Prostate gland (tissue), 2 donors: Measurements from ENCODE around the gene L3MBTL4.

ENCODE experiments used
- POLR2A ChIP-seq: fragments of 450-650 bp; IDR thresholded peaks from one replicate; pipeline ENCODE4 v1.6.1; 2016; ENCODE audit warnings: antibody characterized with exemption, mild to moderate bottlenecking
- POLR2AphosphoS5 ChIP-seq: sonication (generic); formaldehyde crosslinking; IDR thresholded peaks from one replicate; pipeline ENCODE4 v1.6.1; 2017; ENCODE audit warnings: antibody characterized with exemption
- TF ChIP-seq, protein P1 (sequence below), 4 experiments: fragments of 200-600 bp in 2 of 4; fragments of 450-650 bp in 2 of 4; sonication (generic) in 2 of 4; IDR thresholded peaks; 1 replicate in 3 of 4; 2 replicates in 1 of 4; pipeline ENCODE4 v1.5.1; 2016 to 2019; ENCODE audit warnings: antibody characterized with exemption in 4 of 4, mild to moderate bottlenecking in 2 of 4, moderate library complexity in 2 of 4

DNA sequence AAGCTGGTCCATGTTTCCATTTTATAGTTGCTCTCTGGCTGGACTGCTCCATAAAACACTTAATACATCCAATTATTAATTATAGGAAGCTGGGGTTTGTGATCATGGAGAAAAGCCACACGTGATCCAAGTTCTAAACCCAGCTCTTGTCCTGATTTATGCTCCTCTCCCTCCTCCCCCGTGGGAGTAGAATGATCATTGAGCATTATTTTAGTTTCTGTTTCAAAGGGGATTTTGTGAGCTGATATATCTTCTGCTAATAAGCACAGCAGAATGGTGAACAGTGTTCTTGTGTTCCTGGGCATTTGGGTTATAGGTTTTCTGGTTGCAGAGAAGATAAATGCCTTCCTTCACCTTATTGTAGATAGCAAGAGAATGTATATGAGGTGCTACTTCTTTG lies 383.7 kb downstream of the L3MBTL4 start:
- TF ChIP-seq POLR2AphosphoS5 (no peak), POLR2A (no peak)
- TF ChIP-seq, protein P1, sequence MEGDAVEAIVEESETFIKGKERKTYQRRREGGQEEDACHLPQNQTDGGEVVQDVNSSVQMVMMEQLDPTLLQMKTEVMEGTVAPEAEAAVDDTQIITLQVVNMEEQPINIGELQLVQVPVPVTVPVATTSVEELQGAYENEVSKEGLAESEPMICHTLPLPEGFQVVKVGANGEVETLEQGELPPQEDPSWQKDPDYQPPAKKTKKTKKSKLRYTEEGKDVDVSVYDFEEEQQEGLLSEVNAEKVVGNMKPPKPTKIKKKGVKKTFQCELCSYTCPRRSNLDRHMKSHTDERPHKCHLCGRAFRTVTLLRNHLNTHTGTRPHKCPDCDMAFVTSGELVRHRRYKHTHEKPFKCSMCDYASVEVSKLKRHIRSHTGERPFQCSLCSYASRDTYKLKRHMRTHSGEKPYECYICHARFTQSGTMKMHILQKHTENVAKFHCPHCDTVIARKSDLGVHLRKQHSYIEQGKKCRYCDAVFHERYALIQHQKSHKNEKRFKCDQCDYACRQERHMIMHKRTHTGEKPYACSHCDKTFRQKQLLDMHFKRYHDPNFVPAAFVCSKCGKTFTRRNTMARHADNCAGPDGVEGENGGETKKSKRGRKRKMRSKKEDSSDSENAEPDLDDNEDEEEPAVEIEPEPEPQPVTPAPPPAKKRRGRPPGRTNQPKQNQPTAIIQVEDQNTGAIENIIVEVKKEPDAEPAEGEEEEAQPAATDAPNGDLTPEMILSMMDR (IDR thresholded peaks at IDR 0.05) = no peak
